ENCODE measurements around the gene MCTP1.
"Not testable (repeated sequence)": the region's sequence is repeated elsewhere in the genome, so short reads cannot be mapped to it uniquely, and the experiment has no call there.

GRCh38 chr5:94994537-94994936, 290.4 kb downstream of the MCTP1 start:
- TF ChIP-seq, protein P1, sequence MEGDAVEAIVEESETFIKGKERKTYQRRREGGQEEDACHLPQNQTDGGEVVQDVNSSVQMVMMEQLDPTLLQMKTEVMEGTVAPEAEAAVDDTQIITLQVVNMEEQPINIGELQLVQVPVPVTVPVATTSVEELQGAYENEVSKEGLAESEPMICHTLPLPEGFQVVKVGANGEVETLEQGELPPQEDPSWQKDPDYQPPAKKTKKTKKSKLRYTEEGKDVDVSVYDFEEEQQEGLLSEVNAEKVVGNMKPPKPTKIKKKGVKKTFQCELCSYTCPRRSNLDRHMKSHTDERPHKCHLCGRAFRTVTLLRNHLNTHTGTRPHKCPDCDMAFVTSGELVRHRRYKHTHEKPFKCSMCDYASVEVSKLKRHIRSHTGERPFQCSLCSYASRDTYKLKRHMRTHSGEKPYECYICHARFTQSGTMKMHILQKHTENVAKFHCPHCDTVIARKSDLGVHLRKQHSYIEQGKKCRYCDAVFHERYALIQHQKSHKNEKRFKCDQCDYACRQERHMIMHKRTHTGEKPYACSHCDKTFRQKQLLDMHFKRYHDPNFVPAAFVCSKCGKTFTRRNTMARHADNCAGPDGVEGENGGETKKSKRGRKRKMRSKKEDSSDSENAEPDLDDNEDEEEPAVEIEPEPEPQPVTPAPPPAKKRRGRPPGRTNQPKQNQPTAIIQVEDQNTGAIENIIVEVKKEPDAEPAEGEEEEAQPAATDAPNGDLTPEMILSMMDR (IDR thresholded peaks at IDR 0.05) = not testable (repeated sequence)
- not testable (repeated sequence) for TF ChIP-seq POLR2A (IDR thresholded peaks at IDR 0.05)
